NCI-H146 treated with DMSO at 0.1 percent for 48 hours (cell line): ENCODE data around the gene ANKRD29.
"Not testable (repeated sequence)": the region's sequence is repeated elsewhere in the genome, so short reads cannot be mapped to it uniquely, and the experiment has no call there.

Experiments
- DNase-seq: peaks from one replicate; lab custom pipeline; 2025; ENCODE audit not compliant: unreplicated experiment; lab: John Stamatoyannopoulos, UW

The ANKRD29 gene

GRCh38 chr18:23617412-23618014 lies 45.2 kb downstream of the ANKRD29 start:
- no peak for DNase-seq

DNA sequence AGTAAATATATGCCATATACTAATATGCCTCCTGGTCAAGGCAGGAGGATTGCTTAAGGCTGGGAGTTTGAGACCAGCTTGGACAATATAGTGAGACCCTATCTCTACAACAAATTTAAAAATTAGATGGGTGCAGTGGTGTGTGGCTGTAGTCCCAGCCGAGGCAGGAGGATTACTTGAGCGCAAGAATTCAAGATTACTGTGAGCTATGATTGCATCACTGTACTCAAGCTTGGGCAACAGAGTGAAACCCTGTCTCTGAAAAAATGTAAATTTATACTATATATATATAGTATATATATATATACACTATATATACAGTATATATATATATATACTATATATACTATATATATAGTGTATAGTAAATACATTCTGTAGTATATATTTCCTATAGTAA lies 46.5 kb downstream of the ANKRD29 start:
- no peak for DNase-seq

GRCh38 chr18:23614891-23615290 lies 47.8 kb downstream of the ANKRD29 start:
- no peak for DNase-seq

GRCh38 chr18:23614413-23614812 lies 48.3 kb downstream of the ANKRD29 start:
- no peak for DNase-seq

DNA sequence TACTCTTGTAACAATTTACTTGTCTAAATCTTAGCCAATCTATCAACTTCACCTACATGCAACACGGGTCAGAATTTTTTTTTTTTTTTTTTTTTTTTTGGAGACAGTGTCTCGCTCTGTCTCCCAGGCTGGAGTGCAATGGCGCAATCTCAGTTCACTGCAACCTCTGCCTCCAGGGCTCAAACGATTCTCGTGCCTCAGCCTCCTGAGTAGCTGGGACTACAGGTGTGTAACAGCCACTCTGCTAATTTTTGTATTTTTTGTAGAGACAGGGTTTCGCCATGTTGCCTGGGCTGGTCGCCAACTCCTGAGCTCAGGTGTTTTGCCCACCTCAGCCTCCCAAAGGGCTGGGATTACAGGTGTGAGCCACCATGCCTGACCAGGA lies 49.6 kb downstream of the ANKRD29 start:
- not testable (repeated sequence) for DNase-seq

DNA sequence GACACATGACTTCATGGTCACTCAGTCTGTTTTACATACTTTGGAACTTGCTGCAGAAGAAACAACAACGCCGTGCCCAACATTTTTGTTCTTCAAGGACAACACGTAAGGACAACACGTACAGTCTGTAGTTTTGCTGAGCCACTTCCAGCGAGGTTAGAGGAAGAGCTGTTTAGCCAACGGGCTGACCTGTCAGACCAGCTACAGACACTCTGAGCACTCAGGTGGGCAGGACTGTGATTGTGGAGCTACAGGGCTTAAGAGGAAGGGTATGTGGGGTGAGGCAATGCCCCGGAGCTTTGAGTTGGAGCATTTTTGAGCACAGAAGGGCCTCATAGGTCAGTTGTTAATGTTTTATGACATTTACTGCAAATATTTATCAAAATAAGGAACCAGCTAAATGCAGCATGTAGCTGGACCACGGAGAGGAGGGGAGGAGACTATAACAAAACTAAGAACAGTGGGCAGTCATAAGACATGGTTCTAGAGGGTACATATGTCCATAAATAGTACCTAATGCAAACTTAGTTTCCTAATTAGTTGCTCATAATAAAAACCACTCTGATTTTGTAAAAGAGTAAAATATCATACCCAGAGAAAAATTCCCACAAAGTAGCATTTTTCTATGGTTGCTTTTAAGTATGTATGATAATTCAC lies 50.1 kb downstream of the ANKRD29 start:
- no peak for DNase-seq

- DNase-seq: no peak
These were observed 53.2 kb downstream of the ANKRD29 start for GRCh38 chr18:23609390-23610023.

GRCh38 chr18:23608211-23608610 lies 54.5 kb downstream of the ANKRD29 start:
- DNase-seq: no peak

DNA sequence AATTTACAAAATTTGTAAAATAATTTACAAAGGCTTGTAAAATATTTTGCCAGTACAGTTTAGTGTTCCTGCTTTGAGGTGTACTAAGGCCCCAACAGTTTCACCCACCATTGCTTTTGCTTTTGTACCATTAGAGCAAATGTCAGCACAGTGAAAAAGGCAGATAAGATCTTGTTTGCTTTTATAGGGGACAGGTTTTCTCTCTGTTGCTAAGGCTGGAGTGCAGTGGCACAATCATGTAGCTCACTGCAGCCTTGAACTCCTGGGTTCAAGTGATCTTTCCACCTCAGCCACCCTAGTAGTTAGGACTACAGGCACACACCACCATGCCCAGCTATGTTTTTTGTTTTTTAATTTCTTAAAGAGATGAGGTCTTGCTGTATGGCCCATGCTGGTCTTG lies 56.8 kb downstream of the ANKRD29 start:
- DNase-seq: no peak

DNA sequence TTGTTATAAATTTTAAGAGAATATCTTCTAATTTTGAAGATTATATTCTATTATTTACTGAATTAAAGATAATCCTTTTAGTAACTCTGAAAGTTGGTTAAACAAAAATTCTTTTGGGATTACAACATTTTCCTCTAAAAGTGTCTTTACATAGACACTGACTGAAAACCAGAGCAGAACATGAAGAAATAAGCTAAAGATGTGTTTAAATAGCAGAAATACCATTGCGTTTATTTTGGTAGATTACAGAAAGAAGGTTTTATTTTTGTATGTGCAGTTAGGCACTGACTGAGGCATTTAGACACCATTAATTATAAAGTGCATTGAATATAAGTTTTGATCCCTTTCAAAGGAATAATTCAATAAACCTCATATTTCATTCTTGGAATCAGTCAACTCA lies 62.9 kb downstream of the ANKRD29 start:
- no peak for DNase-seq

DNA sequence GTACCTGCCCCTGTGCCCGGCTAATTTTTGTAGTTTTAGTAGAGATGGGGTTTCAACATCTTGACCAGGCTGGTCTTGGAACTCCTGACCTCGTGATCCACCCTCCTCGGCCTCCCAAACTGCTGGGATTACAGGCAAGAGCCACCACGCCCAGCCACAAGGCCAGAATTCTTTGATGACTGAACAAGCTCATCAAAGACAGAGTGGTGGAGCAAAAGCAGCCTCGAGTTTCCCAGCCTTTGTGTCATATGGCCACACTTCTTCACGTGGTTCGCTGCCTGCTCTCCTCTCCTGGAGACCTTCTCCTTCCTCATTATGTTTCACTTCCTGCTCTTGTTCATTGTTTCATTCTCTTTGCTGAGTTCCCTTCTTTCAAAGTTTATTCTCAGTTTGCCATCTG lies 66.5 kb downstream of the ANKRD29 start:
- no peak for DNase-seq

GRCh38 chr18:23595591-23595990 lies 67.1 kb downstream of the ANKRD29 start:
- DNase-seq: no peak

- DNase-seq: no peak
These were observed 69.0 kb downstream of the ANKRD29 start for GRCh38 chr18:23593720-23594119.

GRCh38 chr18:23592911-23593310 lies 69.8 kb downstream of the ANKRD29 start:
- no peak for DNase-seq

GRCh38 chr18:23591011-23591410 lies 71.7 kb downstream of the ANKRD29 start:
- DNase-seq: no peak

DNA sequence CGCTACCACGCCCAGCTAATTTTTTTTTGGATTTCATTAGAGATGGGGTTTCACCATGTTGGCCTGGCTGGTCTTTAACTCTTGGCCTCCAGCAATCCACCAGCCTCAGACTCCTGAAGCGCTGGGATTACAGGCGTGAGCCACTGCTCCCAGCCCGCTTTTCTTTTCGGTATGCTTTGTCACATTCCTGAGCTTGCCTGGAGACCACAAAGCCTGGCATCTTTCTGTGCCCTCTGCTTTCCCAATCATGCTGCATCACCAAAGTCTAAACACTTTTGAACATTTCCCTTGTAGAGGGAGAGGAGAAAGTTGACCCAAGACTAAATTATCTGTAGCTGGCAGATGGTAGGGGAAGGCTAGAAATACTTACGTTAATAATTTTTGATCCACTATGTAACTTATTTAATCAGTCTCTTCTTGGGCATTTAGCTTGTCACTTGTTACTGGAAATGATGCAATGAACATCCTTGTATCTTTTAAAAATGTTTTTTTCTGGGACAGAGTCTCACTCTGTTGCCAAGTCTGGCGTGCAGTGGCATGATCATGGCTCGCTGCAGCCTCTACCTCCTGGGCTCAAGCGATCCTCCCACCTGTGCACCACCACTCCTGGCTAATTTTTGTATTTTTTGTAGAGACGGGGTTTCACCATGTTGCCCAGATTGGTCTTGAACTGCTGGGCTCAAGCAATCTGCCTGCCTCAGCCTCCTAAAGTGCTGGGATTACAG lies 73.7 kb downstream of the ANKRD29 start:
- no peak for DNase-seq

- DNase-seq: no peak
These were observed 75.5 kb downstream of the ANKRD29 start for GRCh38 chr18:23587220-23587642.

DNA sequence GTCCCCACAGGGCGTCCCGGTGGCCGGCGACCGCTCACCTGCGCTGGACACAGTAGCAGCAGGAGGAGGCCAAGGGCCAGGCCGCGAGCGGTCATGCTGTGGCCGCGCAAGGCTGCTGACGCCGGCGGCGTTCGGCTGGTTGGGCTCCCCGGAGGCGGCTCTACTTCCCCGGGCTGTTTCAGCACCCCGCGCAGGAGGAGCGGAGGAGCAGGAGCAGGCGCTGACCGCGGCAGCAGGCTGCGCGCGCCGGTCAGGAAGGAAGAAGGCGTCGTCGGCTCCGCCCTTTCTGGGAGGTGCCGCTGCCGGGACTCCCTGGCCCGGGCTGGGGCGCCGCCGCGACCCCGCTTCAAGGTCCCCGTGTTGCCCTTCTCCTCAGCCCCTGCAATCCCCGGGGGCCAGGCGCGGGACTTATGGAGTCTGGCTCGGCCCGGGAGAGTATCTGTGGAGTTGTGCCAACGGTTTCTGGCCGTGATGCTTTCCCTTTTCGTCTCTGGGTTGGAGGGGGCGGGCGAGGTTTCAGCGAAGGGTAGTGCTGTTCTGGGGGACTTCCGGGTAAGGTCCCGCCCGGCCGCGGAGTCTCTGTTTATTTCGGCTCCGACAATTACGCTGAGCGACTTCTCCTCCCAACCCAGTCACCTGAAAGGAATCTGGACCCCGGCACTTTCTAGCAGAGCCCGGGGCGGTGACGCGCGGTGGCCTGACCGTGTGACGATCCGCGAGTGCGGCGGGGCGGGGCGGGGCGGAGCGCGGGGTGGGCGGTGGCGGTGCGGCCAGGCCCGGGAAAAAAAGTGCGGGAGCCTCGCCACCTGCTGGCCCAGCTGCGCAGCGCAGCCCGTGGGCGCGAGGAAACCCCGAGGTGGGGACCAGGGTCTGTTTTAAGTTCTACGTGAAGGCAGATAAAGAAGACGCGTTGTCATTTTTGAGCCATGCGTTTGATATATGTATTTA lies 76.2 kb downstream of the ANKRD29 start, which contains the start of gene NPC1:
TSS of gene NPC1 (minus strand) at position 258 of the 948 bp plus-strand sequence. CDS start at position 95, 163 bp downstream.
- DNase-seq: peak; percentile 94

DNA sequence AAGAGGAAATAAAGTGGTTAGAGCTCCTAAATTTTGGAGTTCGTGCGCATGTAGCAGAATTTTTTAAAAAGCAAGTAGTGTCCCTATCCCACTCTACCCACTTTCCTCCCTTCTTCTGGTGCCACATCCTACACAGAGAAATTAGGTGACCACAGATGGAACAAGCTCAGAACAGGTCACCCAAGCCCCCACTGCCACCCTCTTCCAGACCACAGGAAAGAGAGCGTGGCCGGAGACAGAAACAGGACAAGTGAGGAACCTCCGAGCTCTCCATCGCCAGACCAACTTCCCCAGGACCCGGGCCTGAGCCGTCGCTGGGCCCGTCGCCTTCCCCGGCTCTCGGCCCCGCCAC lies 76.8 kb downstream of the ANKRD29 start:
- DNase-seq: no peak

GRCh38 chr18:23585007-23585871 lies 77.5 kb downstream of the ANKRD29 start:
- peak; percentile 24 for DNase-seq
